HEK293 (cell line): ENCODE measurements around the gene MEIKIN.
A peak's percentile ranks its signal among the peaks of the same experiment; 100 is the strongest.
"Not testable (repeated sequence)": the region's sequence is repeated elsewhere in the genome, so short reads cannot be mapped to it uniquely, and the experiment has no call there.

ENCODE experiments used
- CTCF ChIA-PET: fragments of 350-600 bp; formaldehyde crosslinking; extraction: SDS; loops from one replicate; lab custom pipeline; 2021; ENCODE audit warnings: antibody characterized with exemption; lab: Yijun Ruan, JAX
- POLR2A ChIA-PET: fragments of 300-600 bp; formaldehyde crosslinking; extraction: SDS; loops from one replicate; lab custom pipeline; 2020; ENCODE audit warnings: antibody characterized with exemption, inconsistent platforms; lab: Yijun Ruan, JAX
- H3K27ac ChIP-seq: fragments of 200-500 bp; sonication (Bioruptor generic); 2 replicates; pipeline ENCODE4 v1.5.1; 2014; ENCODE audit warnings: low read depth, low read length, control low read depth, inconsistent platforms; ENCODE audit errors: extremely low read depth
- H3K36me3 ChIP-seq, 2 experiments: fragments of 200-500 bp in 1 of 2; sonication (Bioruptor generic) in 1 of 2; 1 replicate in 1 of 2; 2 replicates in 1 of 2; pipeline ENCODE4 v1.5.1; 2014 to 2017; ENCODE audit warnings: inconsistent platforms in 2 of 2, low read length in 2 of 2; ENCODE audit not compliant: control insufficient read depth in 2 of 2, insufficient read depth in 1 of 2
- H3K4me1 ChIP-seq: fragments of 200-500 bp; sonication (Bioruptor generic); 2 replicates; pipeline ENCODE4 v1.5.1; 2014; ENCODE audit warnings: mild to moderate bottlenecking, low read length, inconsistent platforms; ENCODE audit not compliant: control insufficient read depth, insufficient read depth
- H3K4me3 ChIP-seq: 2 replicates; pipeline ENCODE4 v1.5.1; 2011; ENCODE audit warnings: low read depth, mild to moderate bottlenecking, control low read depth, low read length, moderate library complexity
- H3K9me3 ChIP-seq: fragments of 200-500 bp; sonication (Bioruptor generic); 2 replicates; pipeline ENCODE4 v1.5.1; 2014; ENCODE audit warnings: low read depth, low read length, inconsistent platforms; ENCODE audit not compliant: control insufficient read depth, insufficient read depth
- BCL11B ChIP-seq: fragments of 450-650 bp; formaldehyde crosslinking; IDR thresholded peaks from 2 replicates; pipeline ENCODE4 v1.5.1; 2016; ENCODE audit warnings: low read depth, missing biosample characterization, missing genetic modification characterization
- KLF7 ChIP-seq: fragments of 450-650 bp; formaldehyde crosslinking; IDR thresholded peaks from 2 replicates; pipeline ENCODE4 v1.5.1; 2016; ENCODE audit warnings: missing biosample characterization, missing genetic modification characterization, borderline replicate concordance
- SALL2 ChIP-seq: fragments of 450-650 bp; formaldehyde crosslinking; IDR thresholded peaks from 2 replicates; pipeline ENCODE4 v1.5.0; 2017; ENCODE audit warnings: missing biosample characterization, mild to moderate bottlenecking, missing genetic modification characterization, borderline replicate concordance
- YY1 ChIP-seq: fragments of 450-650 bp; formaldehyde crosslinking; IDR thresholded peaks from 2 replicates; pipeline ENCODE4 v1.5.1; 2018; ENCODE audit warnings: missing biosample characterization, missing genetic modification characterization
- ZNF10 ChIP-seq: fragments of 450-650 bp; formaldehyde crosslinking; IDR thresholded peaks from 2 replicates; pipeline ENCODE4 v1.5.1; 2017; ENCODE audit warnings: missing biosample characterization, missing genetic modification characterization
- ZNF23 ChIP-seq: fragments of 450-650 bp; formaldehyde crosslinking; IDR thresholded peaks from 2 replicates; pipeline ENCODE4 v1.5.1; 2016; ENCODE audit warnings: missing biosample characterization, missing genetic modification characterization, borderline replicate concordance
- ZNF274 ChIP-seq, 2 experiments: fragments of 200-500 bp in 1 of 2; fragments of 450-650 bp in 1 of 2; sonication (Bioruptor generic) in 1 of 2; formaldehyde crosslinking in 1 of 2; IDR thresholded peaks; 2 replicates each; pipeline versions ENCODE4 v1.5.1 to v1.6.1; 2014 to 2016; ENCODE audit warnings: borderline replicate concordance in 1 of 2, inconsistent platforms in 1 of 2, low read length in 1 of 2, missing biosample characterization in 1 of 2, missing genetic modification characterization in 1 of 2
- ZNF558 ChIP-seq: fragments of 450-650 bp; formaldehyde crosslinking; IDR thresholded peaks from 2 replicates; pipeline ENCODE4 v1.5.1; 2016; ENCODE audit warnings: missing biosample characterization, missing genetic modification characterization
- ZNF585B ChIP-seq: fragments of 450-650 bp; formaldehyde crosslinking; IDR thresholded peaks from 2 replicates; pipeline ENCODE4 v1.5.1; 2016; ENCODE audit warnings: missing biosample characterization, missing genetic modification characterization
- ZNF677 ChIP-seq: fragments of 450-650 bp; IDR thresholded peaks from 2 replicates; pipeline ENCODE4 v1.5.0; 2018; ENCODE audit warnings: missing biosample characterization, mild to moderate bottlenecking, missing genetic modification characterization, moderate library complexity
- ZNF776 ChIP-seq: fragments of 450-650 bp; formaldehyde crosslinking; IDR thresholded peaks from 2 replicates; pipeline ENCODE4 v1.5.0; 2017; ENCODE audit warnings: missing biosample characterization, missing genetic modification characterization, borderline replicate concordance
- ZNF777 ChIP-seq: fragments of 450-650 bp; formaldehyde crosslinking; IDR thresholded peaks from 2 replicates; pipeline ENCODE4 v1.5.1; 2017; ENCODE audit warnings: missing biosample characterization, missing genetic modification characterization, borderline replicate concordance
- ZSCAN23 ChIP-seq: fragments of 450-650 bp; formaldehyde crosslinking; IDR thresholded peaks from 2 replicates; pipeline ENCODE4 v1.5.1; 2016; ENCODE audit warnings: missing biosample characterization, missing genetic modification characterization
- TF ChIP-seq, protein P1 (sequence below): fragments of 450-650 bp; formaldehyde crosslinking; IDR thresholded peaks from 2 replicates; pipeline ENCODE4 v1.5.1; 2016; ENCODE audit warnings: missing biosample characterization, missing genetic modification characterization
- TF ChIP-seq, protein P2 (sequence below): fragments of 450-650 bp; formaldehyde crosslinking; IDR thresholded peaks from 2 replicates; pipeline ENCODE4 v1.5.1; 2017; ENCODE audit warnings: missing biosample characterization, missing genetic modification characterization

The MEIKIN gene

GRCh38 chr5:131842971-131843370 lies 102.5 kb downstream of the MEIKIN start:
- peak; percentile 86 for TF ChIP-seq ZNF585B (tag by site-specific recombination)
- POLR2A ChIA-PET, H3K36me3 ChIP-seq, H3K27ac ChIP-seq, CTCF ChIA-PET, H3K4me1 ChIP-seq, H3K9me3 ChIP-seq, H3K4me3 ChIP-seq: not testable (repeated sequence)

DNA sequence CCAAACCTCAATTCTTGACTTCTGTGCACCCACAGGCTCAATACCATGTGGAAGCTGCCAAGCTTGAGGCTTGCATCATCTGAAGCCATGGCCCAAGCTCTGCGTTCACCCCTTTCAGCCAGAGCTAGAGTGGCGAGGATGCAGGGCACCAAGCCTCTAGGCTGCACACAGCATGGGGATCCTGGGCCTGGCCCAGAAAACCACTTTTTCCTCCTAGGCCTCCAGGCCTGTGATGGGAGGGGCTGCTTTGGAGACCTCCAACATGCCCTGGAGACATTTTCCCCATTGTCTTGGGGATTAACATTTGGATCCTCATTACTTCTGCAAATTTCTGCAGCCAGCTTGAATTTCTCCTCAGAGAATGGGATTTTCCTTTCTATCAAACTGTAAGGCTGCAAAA lies 112.8 kb downstream of the MEIKIN start:
- H3K9me3 ChIP-seq, H3K4me3 ChIP-seq, POLR2A ChIA-PET, H3K27ac ChIP-seq, CTCF ChIA-PET, H3K36me3 ChIP-seq, H3K4me1 ChIP-seq: not testable (repeated sequence)
- TF ChIP-seq ZNF585B (tag by site-specific recombination): peak; percentile 89

- Histone ChIP-seq H3K9me3 (no peaks in the 10 kb centered on the region), H3K27ac (no peak overlapping the region), H3K4me1 (no peaks in the 10 kb centered on the region), H3K4me3 (no peak overlapping the region), H3K36me3 (no peaks in the 10 kb centered on the region)
- ChIA-PET CTCF (no interaction called here), POLR2A (no interaction called here)
- TF ChIP-seq, protein P1, sequence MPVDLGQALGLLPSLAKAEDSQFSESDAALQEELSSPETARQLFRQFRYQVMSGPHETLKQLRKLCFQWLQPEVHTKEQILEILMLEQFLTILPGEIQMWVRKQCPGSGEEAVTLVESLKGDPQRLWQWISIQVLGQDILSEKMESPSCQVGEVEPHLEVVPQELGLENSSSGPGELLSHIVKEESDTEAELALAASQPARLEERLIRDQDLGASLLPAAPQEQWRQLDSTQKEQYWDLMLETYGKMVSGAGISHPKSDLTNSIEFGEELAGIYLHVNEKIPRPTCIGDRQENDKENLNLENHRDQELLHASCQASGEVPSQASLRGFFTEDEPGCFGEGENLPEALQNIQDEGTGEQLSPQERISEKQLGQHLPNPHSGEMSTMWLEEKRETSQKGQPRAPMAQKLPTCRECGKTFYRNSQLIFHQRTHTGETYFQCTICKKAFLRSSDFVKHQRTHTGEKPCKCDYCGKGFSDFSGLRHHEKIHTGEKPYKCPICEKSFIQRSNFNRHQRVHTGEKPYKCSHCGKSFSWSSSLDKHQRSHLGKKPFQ: no peak
- TF ChIP-seq BCL11B (tag by site-specific recombination): no peak
- TF ChIP-seq, protein P2, sequence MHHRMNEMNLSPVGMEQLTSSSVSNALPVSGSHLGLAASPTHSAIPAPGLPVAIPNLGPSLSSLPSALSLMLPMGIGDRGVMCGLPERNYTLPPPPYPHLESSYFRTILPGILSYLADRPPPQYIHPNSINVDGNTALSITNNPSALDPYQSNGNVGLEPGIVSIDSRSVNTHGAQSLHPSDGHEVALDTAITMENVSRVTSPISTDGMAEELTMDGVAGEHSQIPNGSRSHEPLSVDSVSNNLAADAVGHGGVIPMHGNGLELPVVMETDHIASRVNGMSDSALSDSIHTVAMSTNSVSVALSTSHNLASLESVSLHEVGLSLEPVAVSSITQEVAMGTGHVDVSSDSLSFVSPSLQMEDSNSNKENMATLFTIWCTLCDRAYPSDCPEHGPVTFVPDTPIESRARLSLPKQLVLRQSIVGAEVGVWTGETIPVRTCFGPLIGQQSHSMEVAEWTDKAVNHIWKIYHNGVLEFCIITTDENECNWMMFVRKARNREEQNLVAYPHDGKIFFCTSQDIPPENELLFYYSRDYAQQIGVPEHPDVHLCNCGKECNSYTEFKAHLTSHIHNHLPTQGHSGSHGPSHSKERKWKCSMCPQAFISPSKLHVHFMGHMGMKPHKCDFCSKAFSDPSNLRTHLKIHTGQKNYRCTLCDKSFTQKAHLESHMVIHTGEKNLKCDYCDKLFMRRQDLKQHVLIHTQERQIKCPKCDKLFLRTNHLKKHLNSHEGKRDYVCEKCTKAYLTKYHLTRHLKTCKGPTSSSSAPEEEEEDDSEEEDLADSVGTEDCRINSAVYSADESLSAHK: no peak
- no peak for TF ChIP-seq ZNF776 (tag by site-specific recombination)
- TF ChIP-seq ZSCAN23 (tag by site-specific recombination): no peak
Observed at GRCh38 chr5:131825404-131826013, 120.0 kb downstream of the MEIKIN start.

- H3K4me3 ChIP-seq: no peak overlapping the region
- POLR2A ChIA-PET: no interaction called here
- TF ChIP-seq ZNF23 (tag by site-specific recombination) (no peak), YY1 (tag by site-specific recombination) (no peak), SALL2 (tag by site-specific recombination) (no peak), ZNF777 (tag by site-specific recombination) (no peak), ZNF10 (tag by site-specific recombination) (no peak), ZNF677 (tag by site-specific recombination) (no peak), ZNF558 (peak; percentile 99), ZNF274 (IDR thresholded peaks at IDR 0.05; ENCODE audit: low read length) (no peak), ZNF274 (tag by site-specific recombination; IDR thresholded peaks at IDR 0.05; ENCODE audit: borderline replicate concordance) (no peak), KLF7 (tag by site-specific recombination) (no peak)
- no peaks in the 10 kb centered on the region for H3K36me3 ChIP-seq
- no peak overlapping the region for H3K27ac ChIP-seq
- no peaks in the 10 kb centered on the region for H3K9me3 ChIP-seq
- no peaks in the 10 kb centered on the region for H3K4me1 ChIP-seq
- CTCF ChIA-PET: no interaction called here
Observed at GRCh38 chr5:131824631-131825030, 120.8 kb downstream of the MEIKIN start.
